RPMI7951 (cell line): ENCODE results near the gene HCN2. TPM values are rescaled to one million over a fixed set of nuclear protein-coding genes. Genes with fewer than 3 reads are reported as not detected.
"Not testable (repeated sequence)": the region's sequence is repeated elsewhere in the genome, so short reads cannot be mapped to it uniquely, and the experiment has no call there.

Experiments used
- DNase-seq: peaks from one replicate; pipeline ENCODE4 v3.0.0-alpha.2; 2012; ENCODE audit warnings: low read depth
- total RNA-seq: library from RNA; depleted of rRNA; stranded (reverse); fragments of >200 nt; shearing (Covaris generic); gene quantifications from 2 replicates; pipeline ENCODE4 v1.2.3, GENCODE V29; 2014

Gene HCN2
- total RNA-seq, 1 experiment from 2014 or later, result 0.24 TPM

DNA sequence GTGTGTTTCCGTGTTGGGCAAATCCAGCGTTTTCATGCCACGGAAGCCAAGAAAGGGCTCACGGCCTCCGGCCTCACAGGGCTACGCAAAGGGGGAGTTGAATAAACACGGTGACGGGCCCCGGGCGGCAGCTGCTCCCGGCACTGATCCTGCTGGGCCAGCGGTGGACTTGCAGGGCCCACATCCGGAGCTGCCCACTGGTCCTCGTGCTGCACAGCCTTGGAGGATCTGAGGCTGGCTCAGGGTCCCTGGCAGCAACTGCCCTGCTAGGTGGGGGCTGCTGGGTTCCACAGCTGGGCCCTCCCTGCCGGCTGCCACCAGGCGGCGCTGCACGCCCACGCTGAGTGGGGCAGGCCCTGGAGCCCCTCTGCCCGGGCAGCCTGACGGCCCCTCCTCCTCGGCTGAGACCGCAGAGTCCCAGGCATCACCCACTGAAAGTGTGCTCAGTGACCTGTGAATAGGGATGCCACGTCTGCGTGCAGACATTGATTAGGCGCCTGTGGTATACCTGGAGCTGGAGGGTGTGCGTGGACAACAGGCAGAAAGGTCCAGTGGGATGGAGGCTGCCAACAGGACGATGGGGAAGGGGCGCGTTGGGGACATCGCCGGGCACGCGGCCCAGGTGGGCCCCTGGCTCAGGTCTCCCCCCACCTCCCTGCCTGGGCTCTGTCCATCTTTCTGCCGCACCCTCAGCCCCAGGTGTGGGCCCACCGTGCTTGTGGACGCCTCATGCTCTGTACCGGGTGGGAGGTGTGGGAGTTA is 5.3 kb upstream of the HCN2 start:
- peak; percentile 68 for DNase-seq

DNA sequence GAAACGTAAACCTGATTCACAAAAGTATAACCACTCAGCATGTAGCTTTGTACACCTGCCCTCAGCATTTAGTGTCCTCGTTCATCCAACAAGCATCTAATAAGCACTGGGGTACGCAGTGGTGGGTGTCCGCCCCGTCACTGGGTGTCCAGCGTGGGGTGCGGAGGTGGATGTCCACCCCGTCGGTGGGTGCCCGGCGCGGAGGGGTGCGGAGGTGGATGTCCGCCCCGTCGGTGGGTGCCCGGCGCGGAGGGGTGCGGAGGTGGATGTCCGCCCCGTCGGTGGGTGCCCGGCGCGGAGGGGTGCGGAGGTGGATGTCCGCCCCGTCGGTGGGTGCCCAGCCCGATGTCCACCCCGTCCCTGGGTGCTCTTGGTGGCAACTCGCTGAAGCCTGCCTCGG is 4.5 kb upstream of the HCN2 start:
- DNase-seq, result not testable (repeated sequence)

- peak; percentile 52 for DNase-seq
These were observed 4.0 kb upstream of the HCN2 start for GRCh38 chr19:585551-586110.

- DNase-seq, result peak; percentile 89
These were observed 1.5 kb upstream of the HCN2 start for GRCh38 chr19:588093-588740.

DNA sequence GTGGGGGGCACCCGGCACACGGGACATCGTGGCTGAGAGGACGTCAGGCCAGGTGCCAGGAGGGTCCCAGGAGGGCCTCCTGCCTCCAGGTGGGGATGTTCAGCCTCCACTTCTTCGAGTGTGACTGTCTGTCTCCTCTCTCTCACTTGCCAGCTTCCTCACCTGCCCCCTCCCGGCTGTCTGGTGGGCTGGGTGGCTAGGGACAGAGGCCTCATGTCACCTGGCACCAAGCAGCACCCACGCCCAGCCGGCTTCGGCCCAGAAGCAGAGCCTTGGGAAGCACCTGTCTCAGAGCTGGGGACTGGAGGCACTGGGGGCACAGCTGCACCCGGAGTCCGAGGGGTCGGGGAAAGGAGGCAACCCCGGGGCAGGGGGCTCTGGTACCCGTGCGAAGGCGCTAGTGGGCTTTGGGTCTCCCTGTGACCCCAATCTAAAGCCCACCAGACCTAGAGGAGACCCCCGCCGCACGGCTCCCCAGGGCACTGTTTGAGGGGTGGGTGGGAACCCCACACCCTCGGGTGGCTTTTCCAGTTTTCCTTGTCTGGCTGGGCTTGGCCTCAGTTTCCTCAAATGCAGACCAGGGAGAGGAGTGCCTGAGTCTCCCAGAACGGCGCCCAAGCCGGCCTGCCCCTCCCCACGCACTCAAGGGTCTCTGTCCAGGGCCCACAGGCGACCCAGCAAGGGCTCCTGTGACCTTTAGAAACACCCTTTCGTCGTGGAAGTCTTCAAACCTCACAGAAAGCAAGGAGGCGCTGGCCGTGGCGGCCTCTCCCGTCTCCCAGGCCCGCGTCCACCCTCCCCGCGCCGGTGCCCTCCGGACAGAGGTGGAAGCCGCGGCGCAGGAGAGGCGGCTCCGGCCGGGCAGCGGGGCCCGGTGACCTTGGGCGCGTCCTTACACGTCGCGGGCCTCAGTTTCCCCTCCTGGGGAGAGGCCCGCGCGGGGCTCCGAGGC is 664 bp upstream of the HCN2 start:
- no peak for DNase-seq

- DNase-seq, result no peak
These were observed 690 bp downstream of the HCN2 start for GRCh38 chr19:590396-590745.

DNA sequence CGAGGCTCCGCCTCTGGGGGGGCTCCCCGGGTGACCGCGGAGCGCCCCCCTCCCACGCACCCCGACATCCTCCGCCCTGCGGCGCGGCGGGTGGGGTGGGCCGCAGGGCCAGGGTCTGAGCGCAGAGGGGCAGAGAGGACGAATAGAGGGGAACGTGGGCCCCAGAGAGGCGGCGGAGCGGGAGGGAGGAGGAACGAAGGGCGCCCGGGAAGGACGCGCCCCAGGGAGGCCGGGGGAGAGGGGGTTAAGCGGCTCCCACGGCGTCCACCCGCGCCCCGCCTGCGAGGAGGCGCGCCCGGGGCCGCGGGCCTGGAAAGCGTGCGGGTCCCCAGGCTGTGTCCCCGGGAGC is 1.0 kb downstream of the HCN2 start:
- DNase-seq, result no peak

DNA sequence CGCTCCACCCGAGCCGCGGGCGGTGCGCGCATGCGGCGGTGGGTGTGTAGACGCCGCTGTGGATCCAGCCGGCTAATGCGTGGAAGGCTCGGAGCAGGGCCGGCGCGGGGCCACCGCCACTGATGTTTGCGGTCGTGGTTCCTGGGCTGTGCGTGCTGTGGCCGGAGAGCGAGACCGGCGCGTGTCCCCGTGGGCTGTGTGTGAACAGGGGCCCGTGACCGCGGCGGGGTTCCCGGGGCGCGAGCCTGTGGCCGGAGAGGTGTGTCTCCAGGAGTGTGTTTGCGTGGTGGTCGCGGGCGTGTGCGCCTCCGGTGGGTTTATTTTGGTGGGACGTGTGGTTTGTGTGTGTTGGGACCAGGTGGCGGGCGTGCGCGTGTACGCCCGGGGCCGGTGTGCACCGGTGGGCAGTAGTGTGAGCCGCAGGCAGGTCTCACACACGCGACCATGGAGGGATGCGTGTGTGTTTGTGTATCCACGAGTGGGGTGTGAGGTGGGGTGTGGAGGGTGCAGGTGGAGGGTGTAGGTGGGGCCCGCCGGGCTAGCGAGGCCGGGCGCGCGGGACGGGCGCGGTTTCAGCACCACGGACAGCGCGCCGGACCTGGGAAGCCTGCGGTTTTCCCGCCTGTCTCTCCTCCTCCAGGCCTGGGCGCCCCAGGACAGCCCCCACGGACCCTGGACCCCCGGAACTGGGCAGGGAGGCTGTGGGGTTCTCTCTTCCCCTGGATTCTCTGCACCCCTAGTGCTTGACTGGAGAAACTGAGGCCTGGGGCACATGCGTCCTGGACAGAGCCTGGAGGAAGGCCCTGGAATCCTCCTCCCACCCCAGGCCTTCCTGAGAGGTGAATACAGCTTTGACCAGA is 1.6 kb downstream of the HCN2 start:
- no peak for DNase-seq

DNA sequence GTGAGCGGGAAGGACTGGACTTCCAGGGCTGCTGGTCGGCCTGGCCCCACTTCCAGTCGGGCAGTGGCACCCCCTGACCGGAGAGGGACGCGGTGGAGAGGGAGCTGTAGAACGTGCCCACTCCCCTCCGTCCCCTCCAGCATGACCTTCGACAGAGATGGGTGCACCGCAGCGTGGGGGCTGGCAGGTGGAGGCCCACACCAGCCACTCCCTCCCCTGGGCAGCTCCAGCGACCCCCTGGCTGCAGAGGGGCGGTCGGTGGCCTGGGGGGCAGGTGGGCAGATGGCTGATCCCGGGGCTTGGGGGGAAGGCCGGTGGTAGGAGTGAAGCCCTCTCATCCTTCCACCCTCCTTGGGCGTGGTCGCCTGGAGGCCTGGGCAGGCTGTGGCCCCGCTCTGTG is 2.4 kb downstream of the HCN2 start:
- DNase-seq, result no peak

- DNase-seq, result no peak
These were observed 3.4 kb downstream of the HCN2 start for GRCh38 chr19:593055-593454.

- DNase-seq, result no peak
These were observed 3.8 kb downstream of the HCN2 start for GRCh38 chr19:593505-593904.

GRCh38 chr19:594265-594870 is 4.7 kb downstream of the HCN2 start:
- no peak for DNase-seq

DNA sequence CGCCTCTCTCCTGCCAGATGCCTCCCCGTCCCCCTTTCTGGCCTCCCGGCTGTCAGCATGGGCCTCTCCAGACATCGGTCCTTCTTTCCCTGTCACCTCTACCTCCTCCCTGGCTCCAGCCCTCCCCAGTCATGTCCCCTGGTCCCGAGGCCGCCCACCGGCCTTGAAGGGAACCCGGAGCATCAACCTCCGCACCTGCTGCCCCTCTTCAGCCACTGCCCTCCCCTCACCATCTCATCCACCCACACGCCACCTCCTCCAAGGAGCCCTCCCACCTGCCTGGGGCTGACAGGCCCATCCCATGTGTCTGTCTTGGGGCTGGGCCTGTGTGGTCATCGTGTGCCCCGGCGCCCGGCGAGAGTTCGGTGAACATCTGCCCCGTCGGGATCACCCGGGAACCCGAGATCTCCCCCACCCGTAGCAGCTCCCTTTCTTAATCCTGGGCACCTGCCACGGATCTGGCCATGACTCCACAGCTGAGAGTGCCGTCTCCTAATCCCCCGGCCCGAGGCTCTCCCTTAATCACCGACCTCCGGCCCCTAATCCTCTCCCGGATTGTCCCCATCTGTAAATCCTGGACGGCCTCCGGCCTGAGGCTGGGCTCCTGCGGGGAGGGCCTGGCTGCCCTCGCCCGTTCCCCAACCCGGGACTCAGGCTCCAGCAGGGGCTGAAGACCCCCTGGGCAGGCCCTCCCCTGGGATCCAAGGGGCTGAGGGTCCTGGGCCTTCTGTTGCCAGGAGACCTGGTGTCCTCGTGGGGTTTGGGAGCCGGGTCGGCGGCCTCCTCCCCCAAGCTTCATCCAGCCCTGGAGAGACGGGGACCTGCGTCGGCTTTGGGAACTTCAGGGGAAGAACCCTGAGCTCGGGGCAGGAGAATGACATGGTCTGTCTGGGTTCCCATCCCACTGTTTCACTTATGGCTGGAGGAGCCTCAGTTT is 5.9 kb downstream of the HCN2 start:
- DNase-seq, result no peak

DNA sequence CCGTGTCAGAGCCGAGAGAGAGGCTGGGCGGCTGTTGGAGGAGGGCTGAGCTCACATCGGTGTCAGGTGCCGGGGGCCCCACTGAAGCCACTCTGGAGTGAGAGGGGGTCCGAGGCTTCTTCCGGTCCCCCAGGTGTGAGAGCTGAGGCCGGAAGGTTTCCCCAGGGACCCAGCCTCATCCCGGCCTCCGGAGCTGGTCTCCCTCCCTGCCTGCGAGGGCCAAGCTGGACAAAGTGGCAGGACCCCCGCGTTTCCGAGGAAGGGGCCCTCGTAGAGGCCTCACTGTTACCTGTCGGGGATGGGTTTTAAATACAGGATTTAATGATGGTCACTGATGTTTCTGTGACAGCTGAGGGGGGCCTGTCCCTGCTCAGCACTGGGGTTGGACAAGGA is 6.6 kb downstream of the HCN2 start:
- no peak for DNase-seq

DNA sequence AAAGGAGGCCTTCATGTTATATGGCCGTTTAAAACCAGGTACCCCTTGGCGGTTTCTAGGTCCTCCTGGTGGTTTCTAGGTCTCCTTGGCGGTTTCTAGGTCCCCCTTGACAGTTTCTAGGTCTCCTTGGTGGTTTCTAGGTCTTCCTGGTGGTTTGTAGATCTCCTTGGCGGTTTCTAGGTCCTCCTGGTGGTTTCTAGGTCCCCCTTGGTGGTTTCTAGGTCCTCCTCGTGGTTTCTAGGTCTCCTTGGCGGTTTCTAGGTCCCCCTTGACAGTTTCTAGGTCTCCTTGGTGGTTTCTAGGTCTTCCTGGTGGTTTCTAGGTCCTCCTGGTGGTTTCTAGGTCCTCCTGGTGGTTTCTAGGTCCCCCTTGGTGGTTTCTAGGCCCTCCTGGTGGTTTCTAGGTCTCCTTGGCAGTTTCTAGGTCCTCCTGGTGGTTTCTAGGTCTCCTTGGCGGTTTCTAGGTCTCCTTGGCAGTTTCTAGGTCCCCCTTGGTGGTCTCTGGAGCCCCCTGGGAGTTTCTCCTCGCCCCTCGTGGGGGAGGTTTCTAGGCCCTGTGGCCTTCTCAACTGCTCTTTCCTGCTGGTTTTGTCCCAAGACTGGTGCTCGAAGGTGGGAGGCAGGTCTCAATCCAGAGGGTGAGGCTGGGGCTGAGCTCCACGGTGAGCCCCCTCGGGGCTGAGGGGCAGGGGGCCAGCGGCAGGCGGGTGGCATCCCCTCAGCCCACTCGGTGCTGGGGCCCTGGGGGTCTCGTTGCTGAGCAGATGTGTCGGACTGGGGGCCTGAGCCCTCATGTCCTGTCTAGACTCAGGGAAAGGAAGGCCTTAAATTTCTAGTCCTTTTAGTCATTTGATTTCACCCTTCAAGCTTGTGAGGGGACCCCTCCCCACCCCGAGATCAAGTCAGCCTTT is 8.0 kb downstream of the HCN2 start:
- no peak for DNase-seq

- no peak for DNase-seq
These were observed 11.6 kb downstream of the HCN2 start for GRCh38 chr19:601310-601709.

- no peak for DNase-seq
These were observed 12.1 kb downstream of the HCN2 start for GRCh38 chr19:601790-602189.

GRCh38 chr19:602391-603301 is 13.0 kb downstream of the HCN2 start:
- DNase-seq, result no peak
